ENCODE measurements around the gene SORBS1.
"Not testable (repeated sequence)": the region's sequence is repeated elsewhere in the genome, so short reads cannot be mapped to it uniquely, and the experiment has no call there.

Gene SORBS1

GRCh38 chr10:95388539-95388938 is 172.6 kb downstream of the SORBS1 start:
- no peak for DNase-seq (ENCODE audit: low read depth)

- no peak for DNase-seq (ENCODE audit: low read depth)
Observed at GRCh38 chr10:95388109-95388471, 173.1 kb downstream of the SORBS1 start.

- DNase-seq (ENCODE audit: low read depth), result no peak
Observed at GRCh38 chr10:95384011-95384704, 177.0 kb downstream of the SORBS1 start.

GRCh38 chr10:95382596-95382995 is 178.6 kb downstream of the SORBS1 start:
- DNase-seq (ENCODE audit: low read depth), result no peak

- DNase-seq (ENCODE audit: low read depth), result no peak
Observed at GRCh38 chr10:95382174-95382573, 179.0 kb downstream of the SORBS1 start.

GRCh38 chr10:95377950-95378349 is 183.2 kb downstream of the SORBS1 start:
- DNase-seq (ENCODE audit: low read depth), result no peak

- DNase-seq (ENCODE audit: low read depth), result no peak
Observed at GRCh38 chr10:95375418-95375817, 185.8 kb downstream of the SORBS1 start.

GRCh38 chr10:95374597-95375209 is 186.5 kb downstream of the SORBS1 start:
- peak; percentile 51 for DNase-seq (ENCODE audit: low read depth)

GRCh38 chr10:95373660-95374059 is 187.5 kb downstream of the SORBS1 start:
- no peak for DNase-seq (ENCODE audit: low read depth)

- DNase-seq (ENCODE audit: low read depth), result no peak
Observed at GRCh38 chr10:95364342-95364741, 196.8 kb downstream of the SORBS1 start.

GRCh38 chr10:95363303-95363912 is 197.8 kb downstream of the SORBS1 start:
- peak; percentile 57 for DNase-seq (ENCODE audit: low read depth)

- DNase-seq (ENCODE audit: low read depth), result no peak
Observed at GRCh38 chr10:95360122-95360714, 201.0 kb downstream of the SORBS1 start.

- no peak for DNase-seq (ENCODE audit: low read depth)
Observed at GRCh38 chr10:95359466-95359865, 201.7 kb downstream of the SORBS1 start.

- no peak for DNase-seq (ENCODE audit: low read depth)
Observed at GRCh38 chr10:95356190-95356955, 204.8 kb downstream of the SORBS1 start.

- DNase-seq (ENCODE audit: low read depth), result no peak
Observed at GRCh38 chr10:95355301-95355700, 205.9 kb downstream of the SORBS1 start.

- DNase-seq (ENCODE audit: low read depth), result no peak
Observed at GRCh38 chr10:95354110-95354509, 207.1 kb downstream of the SORBS1 start.

GRCh38 chr10:95353123-95353522 is 208.0 kb downstream of the SORBS1 start:
- no peak for DNase-seq (ENCODE audit: low read depth)

- no peak for DNase-seq (ENCODE audit: low read depth)
Observed at GRCh38 chr10:95352684-95353083, 208.5 kb downstream of the SORBS1 start.

GRCh38 chr10:95350830-95351228 is 210.3 kb downstream of the SORBS1 start:
- DNase-seq (ENCODE audit: low read depth), result no peak

- peak; percentile 50 for DNase-seq (ENCODE audit: low read depth)
Observed at GRCh38 chr10:95350219-95350829, 210.8 kb downstream of the SORBS1 start.

GRCh38 chr10:95347402-95347766 is 213.8 kb downstream of the SORBS1 start:
- DNase-seq (ENCODE audit: low read depth), result not testable (repeated sequence)
